DMS53 treated with DMSO at 0.1 percent for 48 hours (cell line): ENCODE data around the gene VPS50.

Source experiments
- DNase-seq: peaks from one replicate; lab custom pipeline; 2025; ENCODE audit not compliant: unreplicated experiment; lab: John Stamatoyannopoulos, UW

VPS50 gene

GRCh38 chr7:93231799-93232672 lies at the start of gene VPS50:
Gene VPS50 (plus strand): TSS chr7:93232366. CDS start chr7:93232468, 102 bp downstream.
- peak; percentile 99 for DNase-seq

DNA sequence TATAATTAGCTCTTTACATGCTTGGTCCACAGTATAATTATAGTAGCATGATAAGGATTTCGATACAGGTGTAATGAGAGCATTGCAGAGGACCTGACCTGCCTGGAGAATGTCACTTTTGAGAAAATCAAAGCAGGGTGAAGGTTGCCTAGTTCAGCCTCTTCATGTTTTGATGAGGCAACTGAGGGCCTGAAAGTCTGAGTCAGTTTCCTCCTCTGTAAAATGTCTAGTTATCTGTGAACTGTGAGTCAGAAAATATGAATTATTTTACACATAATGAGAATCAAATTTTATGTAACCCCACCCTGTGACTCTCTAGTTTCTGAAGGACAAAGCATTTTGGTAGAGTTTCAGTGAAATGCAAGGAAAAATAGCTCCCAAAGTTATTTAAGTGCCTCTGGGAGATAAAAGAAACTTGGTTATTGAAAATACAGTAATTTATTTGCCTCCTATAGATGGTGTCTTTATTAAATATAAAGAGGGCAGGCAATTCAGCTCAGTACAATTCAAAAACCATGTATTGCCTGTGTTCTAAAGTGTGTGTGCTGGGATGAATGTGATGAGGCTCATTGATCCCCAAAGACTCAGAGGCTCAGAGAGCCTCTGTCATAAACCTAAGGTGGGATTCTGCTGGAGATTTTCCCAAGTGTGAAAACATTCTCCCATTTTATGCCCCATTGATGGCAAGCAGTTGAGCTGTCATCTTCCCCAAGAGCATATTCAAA lies 46.7 kb upstream of the VPS50 start:
- DNase-seq = no peak

DNA sequence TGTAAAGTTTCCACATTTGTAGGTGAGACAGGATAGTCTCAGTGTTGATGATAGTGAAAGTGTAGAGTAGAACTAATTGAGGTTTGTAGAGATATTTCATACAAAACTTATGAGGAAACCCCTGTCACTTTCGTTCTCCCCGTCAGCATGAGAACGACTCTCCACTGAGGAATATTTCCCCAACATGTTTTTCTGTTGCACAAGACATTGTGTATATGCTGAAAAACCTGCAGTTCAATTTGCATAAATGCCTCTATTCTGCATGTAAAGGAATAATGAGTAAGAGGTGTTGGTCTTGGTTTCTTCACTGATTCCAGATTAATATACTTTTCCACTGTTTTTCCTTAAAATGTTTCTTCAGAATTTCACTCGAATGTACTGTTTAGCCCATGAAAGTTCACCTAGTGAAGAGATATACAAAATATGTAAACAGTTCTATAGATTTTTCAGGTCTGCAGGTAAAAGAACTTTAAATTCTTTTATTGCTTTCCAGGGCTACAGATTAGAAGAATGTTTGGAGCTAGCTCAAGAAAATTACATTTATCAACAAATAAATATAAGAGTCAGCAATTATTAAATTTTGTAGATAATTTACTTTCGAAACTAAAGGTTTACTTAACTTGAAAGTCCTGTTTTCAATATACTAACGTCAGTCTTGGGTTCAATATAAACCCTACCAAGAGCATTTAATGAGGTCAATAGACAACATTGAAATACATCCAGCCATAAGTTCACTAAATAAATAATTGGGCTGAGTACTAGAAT lies 43.1 kb upstream of the VPS50 start:
- DNase-seq = no peak

GRCh38 chr7:93194386-93194785 lies 37.8 kb upstream of the VPS50 start:
- peak; percentile 68 for DNase-seq

- DNase-seq = no peak
Measured at GRCh38 chr7:93196336-93196735, 35.8 kb upstream of the VPS50 start.

DNA sequence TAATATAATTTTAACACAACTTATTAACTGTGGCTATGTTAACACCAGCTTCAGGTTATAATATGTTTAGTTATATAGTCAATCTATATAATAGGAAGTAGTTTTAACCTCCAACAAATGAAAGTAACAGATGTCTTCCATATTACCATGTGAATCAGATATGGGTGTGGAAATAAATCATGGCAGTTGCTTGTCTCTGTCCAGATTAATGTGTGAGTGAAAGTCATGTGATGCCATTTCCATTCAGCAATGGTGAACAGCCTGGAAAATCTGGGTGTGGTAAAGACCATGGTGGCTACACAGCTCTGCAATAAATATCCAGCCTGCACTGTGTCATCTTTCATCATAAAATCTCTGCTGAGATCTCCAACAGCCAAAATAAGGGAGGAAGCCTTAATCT lies 33.7 kb upstream of the VPS50 start:
- no peak for DNase-seq

DNA sequence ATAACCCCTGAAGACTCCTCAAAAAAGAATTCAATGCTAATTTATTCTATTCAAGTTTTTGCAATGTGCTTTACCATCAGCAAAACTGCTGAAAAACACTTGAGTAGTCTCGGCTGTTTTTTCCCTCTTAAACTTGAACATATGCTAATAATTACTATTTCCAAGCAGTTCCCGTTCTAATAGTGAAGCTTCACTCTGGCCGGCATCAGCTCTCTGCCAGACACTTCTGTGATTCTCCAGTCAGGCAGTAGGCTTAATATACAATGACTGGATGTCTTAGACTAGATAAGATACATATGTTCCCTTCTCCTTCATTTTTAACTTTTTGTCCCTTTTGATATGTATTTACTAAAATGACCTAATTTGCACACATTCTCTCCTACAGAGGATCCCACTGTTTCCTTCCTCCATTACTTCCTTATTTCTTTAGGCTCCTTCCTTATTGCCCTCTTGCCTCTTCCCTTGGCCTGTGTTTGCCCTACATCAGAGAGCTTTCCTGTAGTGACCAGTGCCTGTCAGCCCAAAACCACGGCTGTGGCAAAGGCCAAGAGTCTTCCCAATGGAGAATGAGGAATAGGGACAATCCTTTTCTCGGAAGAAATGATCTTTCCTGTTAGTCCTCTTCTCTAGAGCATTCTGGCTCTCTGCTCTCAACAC lies 29.4 kb upstream of the VPS50 start:
- DNase-seq = no peak

GRCh38 chr7:93203496-93203895 lies 28.7 kb upstream of the VPS50 start:
- peak; percentile 95 for DNase-seq

- peak; percentile 52 for DNase-seq
Measured at GRCh38 chr7:93205046-93205445, 27.1 kb upstream of the VPS50 start.

- DNase-seq = no peak
Measured at GRCh38 chr7:93211228-93211818, 20.8 kb upstream of the VPS50 start.

GRCh38 chr7:93212881-93213280 lies 19.3 kb upstream of the VPS50 start:
- no peak for DNase-seq

DNA sequence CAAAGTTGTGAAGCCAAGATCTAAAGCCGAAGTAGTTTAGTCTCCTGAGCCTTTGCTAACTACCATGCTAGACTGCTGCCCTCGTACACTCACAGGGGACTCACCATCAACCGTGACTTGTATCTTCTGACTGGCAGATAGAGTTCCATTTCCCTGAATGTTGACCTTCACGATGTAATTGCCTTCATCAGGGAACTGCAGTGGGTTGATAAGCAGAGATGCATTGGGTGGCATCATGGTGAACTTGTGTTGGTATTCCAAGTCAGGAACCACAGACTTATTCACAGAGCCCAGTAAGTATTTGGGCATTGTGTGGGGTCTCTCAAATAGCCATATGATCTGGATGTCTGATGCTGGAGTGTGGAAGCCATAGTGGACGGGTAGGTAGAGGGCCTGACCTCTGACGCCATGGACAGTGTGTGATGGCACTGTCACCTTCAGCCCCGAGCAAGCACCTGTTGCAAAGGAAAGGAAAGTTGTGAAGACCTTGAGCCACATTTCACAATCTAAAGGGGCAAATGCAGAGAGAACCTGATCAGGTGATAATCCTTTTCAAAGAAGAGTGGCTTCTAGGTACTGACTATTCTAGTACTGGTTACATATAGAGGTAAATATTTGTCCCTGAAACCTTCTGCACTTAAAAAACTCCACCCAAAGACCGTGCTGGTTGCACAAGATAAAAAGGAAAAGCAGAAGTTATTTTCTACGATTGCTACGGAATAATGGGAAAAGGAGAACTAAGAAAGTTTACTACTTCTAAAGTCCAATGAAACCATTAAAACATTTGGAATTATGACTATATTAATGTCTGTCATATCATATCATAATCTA lies 13.0 kb upstream of the VPS50 start:
- no peak for DNase-seq

DNA sequence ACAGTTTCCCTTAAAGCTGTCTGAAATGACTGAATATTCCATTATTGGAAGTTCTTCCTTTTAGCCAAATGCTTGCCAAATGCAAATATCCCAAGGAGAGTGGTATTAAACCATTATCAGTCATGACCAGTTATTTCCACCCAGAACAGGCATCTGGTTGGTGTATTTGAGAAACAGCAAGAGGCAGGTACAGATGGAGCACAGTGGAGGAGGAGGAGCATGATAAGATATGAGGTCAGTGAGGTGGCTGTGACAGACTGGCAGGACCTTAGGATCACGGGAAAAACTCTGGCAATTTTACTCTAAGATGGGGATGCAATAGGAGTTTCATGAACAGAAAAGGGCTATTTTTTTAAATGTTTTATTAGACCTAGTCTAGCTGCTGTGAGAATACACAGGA lies 12.3 kb upstream of the VPS50 start:
- DNase-seq = no peak

DNA sequence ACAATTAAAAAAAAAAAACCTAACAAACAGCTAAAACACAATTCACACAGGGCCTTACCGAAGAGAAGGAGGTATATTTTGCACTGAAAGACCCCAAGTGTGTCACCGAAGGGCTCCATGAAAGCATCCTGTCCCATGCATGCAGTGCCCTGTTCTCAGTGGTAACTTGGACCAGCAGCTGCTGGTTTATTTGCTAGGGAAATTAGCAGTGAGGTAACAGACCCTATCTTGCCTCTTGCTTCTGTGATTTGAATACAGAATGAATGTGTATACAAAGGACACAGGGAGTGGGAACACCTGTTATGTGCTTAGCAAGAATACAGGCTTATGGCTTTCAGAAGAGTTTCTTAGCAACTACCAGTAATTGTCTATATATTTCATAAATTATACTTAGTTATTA lies 5.9 kb upstream of the VPS50 start, which contains the start of gene HEPACAM2:
Gene HEPACAM2, minus strand, starts transcription at position 160 of the 400 bp plus-strand sequence.
- DNase-seq = peak; percentile 93

DNA sequence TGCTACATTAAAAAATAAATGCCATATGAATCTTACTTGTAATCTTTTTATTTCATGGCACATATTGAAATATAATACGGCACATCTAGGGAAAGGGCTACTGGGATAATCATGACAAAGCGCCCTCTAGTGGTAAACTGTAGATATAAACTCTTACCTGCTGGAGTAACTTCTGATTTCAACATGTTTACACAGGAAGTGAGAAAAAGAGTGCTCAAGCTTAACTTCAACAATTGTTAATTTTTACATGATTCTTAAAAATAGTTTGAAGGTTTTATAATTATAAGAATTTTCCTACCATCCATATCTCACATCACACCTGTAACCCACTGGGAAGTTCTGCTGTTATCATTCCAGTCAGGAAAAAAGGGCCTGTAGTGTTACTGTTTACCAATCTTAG lies 3.9 kb upstream of the VPS50 start:
- DNase-seq = peak; percentile 89

- no peak for DNase-seq
Measured at GRCh38 chr7:93231259-93231658, 907 bp upstream of the VPS50 start.

- DNase-seq = no peak
Measured at GRCh38 chr7:93232673-93233018, 480 bp downstream of the VPS50 start.

- DNase-seq = no peak
Measured at GRCh38 chr7:93235541-93235940, 3.4 kb downstream of the VPS50 start.

DNA sequence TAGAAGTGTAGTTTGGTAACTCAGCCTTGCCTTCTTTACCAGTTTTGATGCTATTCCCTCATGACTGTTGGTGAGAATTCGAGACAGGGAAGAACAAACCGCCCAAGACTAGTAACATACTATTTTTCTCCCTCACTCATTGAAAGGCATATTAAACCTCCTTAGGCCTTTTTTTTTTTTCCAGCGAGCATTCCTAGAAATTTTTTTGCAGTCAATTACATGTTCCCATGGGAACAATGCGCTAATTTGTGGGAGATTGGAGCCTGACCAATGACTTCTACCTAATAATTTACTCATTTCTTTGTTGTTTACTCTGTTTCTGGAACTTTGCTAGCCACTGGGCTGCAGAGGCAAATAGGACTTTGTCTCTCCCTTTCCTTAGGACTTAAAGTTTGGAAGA lies 6.0 kb downstream of the VPS50 start:
- DNase-seq = no peak

DNA sequence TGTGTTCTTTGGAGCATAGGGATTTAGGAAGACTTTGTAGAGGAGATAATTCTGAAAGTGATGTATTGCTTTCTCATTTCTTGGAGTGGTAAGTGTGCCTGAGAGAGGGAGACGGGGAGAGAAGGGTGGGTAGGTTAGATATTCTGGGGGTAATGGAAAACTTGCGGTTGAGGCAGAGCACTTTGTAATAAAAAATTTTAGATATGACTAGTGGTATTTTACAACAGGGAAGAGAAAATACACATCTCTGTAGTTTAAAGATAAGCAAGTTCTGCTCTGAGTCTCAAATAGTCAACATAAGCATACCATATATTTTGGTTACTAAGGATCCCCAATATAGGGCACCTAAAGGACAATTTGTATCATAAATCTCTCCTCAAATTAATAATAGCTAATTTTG lies 6.6 kb downstream of the VPS50 start:
- no peak for DNase-seq
